GM12864 (cell line): ENCODE measurements around the gene KRTAP4-9.
"Not testable (repeated sequence)": the region's sequence is repeated elsewhere in the genome, so short reads cannot be mapped to it uniquely, and the experiment has no call there.

Source experiments
- DNase-seq: peaks from one replicate; pipeline ENCODE4 v3.0.0-alpha.2; 2011; ENCODE audit warnings: low read depth
- H3K4me3 ChIP-seq: 2 replicates; pipeline ENCODE4 v1.5.1; 2011; ENCODE audit warnings: mild to moderate bottlenecking, low read depth, low read length, control low read depth
- CTCF ChIP-seq: IDR thresholded peaks from 2 replicates; pipeline ENCODE4 v1.5.1; 2011; ENCODE audit warnings: low read depth, mild to moderate bottlenecking, moderate library complexity, low read length, control low read depth, inconsistent platforms; ENCODE audit errors: missing control alignments

KRTAP4-9 gene

GRCh38 chr17:41147531-41148204, 42.5 kb downstream of the KRTAP4-9 start:
- H3K4me3 ChIP-seq: no peak overlapping the region
- no peak for TF ChIP-seq CTCF
- no peak for DNase-seq

DNA sequence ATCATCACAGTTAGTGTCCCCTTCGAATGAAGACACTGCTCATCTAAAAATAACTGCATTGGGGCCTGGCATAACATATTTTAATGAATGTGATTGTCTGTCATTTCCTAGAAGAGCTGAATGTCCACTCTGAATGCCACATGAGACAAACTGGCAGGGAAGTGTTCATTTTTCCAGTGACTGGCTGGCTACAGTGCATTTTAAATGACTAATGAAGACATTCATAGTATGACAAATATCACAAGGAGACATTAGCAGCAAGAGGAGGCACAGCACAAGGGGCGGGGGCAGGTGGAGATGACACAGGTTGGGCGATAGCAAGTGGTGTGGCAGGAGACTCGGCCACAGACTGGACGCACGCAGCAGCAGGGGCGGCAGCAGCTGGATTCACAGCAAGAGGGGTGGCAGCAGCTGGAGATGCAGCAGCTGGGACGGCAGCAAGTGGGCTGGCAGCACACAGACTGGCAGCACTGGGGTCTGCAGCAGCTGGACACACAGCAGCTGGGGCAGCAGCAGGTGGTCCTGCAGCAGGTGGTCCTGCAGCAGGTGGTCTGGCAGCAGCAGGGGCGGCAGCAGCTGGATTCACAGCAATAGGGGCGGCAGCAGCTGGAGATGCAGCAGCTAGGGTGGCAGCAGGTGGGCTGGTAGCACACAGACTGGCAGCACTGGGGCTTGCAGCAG, 43.9 kb downstream of the KRTAP4-9 start:
- not testable (repeated sequence) for DNase-seq, H3K4me3 ChIP-seq

- TF ChIP-seq CTCF: no peak
- no peak for DNase-seq
- no peak within 1 kb of the TSS for H3K4me3 ChIP-seq
Observed at GRCh38 chr17:41149652-41149985, 44.4 kb downstream of the KRTAP4-9 start, which contains the start of gene KRTAP4-5. TSS of gene KRTAP4-5 (minus strand) at chr17:41149825. CDS start at chr17:41149767, 58 bp downstream.

DNA sequence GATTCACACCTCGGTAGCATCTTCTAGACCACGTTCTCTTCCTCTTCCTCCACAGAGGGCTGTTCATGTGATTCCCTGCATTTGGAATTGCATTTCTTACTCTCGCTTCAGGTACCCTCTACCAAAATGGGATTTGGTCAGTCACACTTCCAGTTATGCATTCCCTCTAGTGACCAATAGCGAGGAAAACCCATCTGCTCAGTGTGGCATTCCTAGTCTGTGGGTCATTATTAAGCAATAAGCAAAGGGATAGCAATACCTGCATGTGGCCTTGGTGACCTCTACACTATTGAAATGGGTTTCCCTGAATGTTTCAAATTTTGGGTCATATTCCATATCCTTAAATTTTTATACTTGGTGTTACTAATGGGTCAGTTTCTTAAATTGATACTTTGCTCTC, 44.8 kb downstream of the KRTAP4-9 start:
- H3K4me3 ChIP-seq: no peak overlapping the region
- no peak for TF ChIP-seq CTCF
- no peak for DNase-seq

DNA sequence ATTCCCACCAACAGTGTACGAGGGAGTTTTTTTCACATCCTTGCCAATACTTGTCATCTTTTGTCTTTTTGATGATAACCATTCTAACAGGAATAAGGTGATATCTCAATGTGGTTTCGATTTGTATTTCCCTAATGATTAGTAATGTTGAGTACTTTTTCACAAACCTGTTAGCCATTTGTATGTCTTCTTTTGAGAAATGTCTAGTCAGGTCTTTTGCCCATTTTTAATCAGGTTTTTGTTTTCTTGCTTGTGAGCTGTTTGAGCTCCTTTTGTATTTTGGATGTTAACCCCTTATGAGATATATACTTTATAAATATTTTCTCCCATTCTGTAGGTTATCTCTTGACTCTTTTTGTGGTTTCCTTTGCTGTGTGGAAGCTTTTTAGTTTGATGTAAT, 46.3 kb downstream of the KRTAP4-9 start:
- H3K4me3 ChIP-seq: no peak overlapping the region
- no peak for TF ChIP-seq CTCF
- DNase-seq: no peak

DNA sequence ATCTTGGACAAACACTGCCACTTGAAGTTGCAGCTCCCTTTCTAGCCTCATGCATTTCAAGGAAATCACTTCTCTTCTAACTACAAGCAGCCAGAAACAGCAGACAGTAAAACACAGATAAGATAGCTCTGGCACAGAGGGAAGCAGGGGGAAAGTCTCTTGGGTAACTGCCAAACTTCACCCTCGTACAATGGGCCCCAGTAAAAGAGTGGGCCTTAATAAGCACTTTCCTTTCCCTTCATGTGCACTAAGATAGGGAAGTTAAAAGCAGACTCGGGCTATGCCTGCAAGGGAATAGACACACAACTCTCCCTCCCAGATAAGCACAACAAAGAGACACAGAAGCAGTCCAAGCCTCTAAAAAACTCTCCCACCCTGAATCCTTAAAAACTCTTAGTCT, 48.7 kb downstream of the KRTAP4-9 start:
- H3K4me3 ChIP-seq: no peak overlapping the region
- DNase-seq: no peak
- TF ChIP-seq CTCF: no peak
